ENCODE results near the gene PAFAH2. TPM values are rescaled to one million over a fixed set of nuclear protein-coding genes. Genes with fewer than 3 reads are reported as not detected.
A peak's percentile ranks its signal among the peaks of the same experiment; 100 is the strongest.
"Not testable (repeated sequence)": the region's sequence is repeated elsewhere in the genome, so short reads cannot be mapped to it uniquely, and the experiment has no call there.

PAFAH2 gene
- total and polyA plus RNA-seq, 5 donors = 2.0 to 5.6 (median 4.1) TPM

DNA sequence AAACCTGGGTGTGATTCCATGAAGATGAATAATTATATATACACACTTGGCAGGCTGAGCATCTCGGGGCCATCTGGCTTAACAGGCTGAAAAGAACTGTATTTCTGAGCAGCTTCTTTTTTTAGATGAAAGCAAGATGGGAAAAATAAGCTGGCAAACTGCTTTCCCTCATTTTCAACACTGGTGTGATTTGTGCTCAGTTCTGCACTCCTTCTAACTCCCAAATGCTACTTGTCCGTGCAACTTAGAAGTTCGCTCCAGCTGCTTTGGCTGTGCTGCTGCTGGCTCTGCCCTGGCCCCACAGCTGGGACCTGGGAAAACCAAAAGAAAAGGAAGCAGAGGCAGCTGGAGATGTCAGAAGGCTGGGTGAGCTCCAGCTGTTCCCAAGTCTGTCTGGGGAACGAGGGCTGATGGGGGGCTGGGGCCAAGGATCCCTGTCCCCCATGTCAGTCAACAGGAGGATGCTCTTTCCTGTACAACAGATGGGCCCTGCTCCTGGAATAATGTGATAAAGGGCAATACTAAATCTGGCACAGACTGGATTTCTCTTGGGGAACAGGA lies 44.9 kb downstream of the PAFAH2 start:
- no peak for ATAC-seq
- intact Hi-C loops (cut with DNase I) = no loop called here
- no peaks in the 10 kb centered on the region for H3K4me1 ChIP-seq (ENCODE audit: control insufficient read depth, insufficient read depth, low read length)
- no peak overlapping the region for H3K4me3 ChIP-seq (ENCODE audit: low read length)
- DNase-seq = peak; percentile 23 to 77 (median 67)
- no peaks in the 10 kb centered on the region for H3K27me3 ChIP-seq (ENCODE audit: control insufficient read depth, insufficient read depth)
- WGBS = 49% methylated on average over 4 of the region's 4 CpGs
- H3K9me3 ChIP-seq (ENCODE audit: control insufficient read depth, low read length) = peaks cover 2% of the 10 kb centered on the region
- no peak overlapping the region for H3K27ac ChIP-seq (ENCODE audit: low read length)

DNA sequence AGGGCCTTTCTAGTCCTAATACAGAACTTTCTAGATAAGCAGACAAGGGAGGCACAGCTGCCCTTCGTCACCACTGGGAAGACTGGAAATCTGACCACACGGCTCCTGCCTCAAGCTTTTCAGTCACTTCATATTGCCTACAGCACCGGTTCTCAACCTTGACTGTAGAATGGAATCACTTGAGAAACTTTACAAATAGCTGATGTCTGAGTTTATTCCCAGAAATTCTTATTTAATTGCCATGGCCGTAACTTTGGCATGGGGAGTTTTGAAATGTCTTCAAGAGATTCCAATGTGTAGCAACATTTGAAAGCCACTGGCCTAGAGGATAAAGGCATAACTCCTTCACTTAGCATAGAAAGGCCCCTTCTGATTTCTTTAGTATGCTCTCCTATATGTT lies 49.2 kb downstream of the PAFAH2 start:
- Histone ChIP-seq H3K27ac (ENCODE audit: low read length) (no peak overlapping the region), H3K27me3 (ENCODE audit: control insufficient read depth, insufficient read depth) (no peaks in the 10 kb centered on the region), H3K9me3 (ENCODE audit: control insufficient read depth, low read length) (peaks cover 2% of the 10 kb centered on the region), H3K4me3 (ENCODE audit: low read length) (no peak overlapping the region), H3K4me1 (ENCODE audit: control insufficient read depth, insufficient read depth, low read length) (no peaks in the 10 kb centered on the region)
- 84% methylated on average over 4 of the region's 4 CpGs for WGBS
- ATAC-seq (no peak), DNase-seq (no peak)
- intact Hi-C loops (cut with DNase I) = no loop called here

DNA sequence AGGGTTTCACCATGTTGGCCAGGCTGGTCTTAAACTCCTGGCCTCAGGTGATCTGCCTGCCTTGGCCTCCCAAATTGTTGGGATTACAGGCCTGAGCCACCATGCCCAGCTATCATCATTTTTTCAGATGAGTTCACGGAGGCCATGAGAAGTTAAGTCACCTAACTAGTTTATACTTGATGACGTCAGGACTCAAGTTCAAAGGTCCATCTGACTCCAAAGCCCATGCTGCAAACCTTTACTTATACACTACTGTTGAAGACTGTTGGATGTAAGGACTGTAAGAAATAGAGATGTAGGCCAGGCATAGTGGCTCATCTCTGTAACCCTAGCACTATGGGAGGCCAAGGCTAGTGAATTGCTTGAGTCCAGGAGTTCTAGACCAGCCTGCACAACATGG lies 50.8 kb downstream of the PAFAH2 start:
- peaks cover 2% of the 10 kb centered on the region for H3K9me3 ChIP-seq (ENCODE audit: control insufficient read depth, low read length)
- H3K4me1 ChIP-seq (ENCODE audit: control insufficient read depth, insufficient read depth, low read length) = no peaks in the 10 kb centered on the region
- no peak overlapping the region for H3K27ac ChIP-seq (ENCODE audit: low read length)
- intact Hi-C loops (cut with DNase I) = no loop called here
- no peaks in the 10 kb centered on the region for H3K27me3 ChIP-seq (ENCODE audit: control insufficient read depth, insufficient read depth)
- DNase-seq (no peak), ATAC-seq (no peak)
- no peak overlapping the region for H3K4me3 ChIP-seq (ENCODE audit: low read length)
- 94% methylated on average over 2 of the region's 2 CpGs for WGBS

DNA sequence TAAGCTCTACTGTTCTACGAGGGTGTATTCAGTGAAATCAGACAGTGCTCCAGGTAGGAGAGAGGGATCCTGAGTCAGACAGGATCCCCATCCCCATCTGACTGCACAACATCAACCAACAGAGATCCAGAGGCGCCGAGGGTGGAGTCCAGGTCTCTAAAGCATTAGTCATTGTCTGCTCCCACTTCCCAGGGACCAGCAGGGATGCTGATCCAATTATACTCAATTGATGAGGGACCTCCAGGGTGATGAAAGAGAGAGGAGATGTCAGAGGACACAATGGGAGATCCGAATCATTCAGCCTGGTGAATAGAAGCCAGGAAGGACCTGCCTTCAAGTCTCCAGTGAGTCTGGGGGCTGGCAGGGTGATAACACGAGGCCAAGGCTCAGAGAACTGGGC lies 52.1 kb downstream of the PAFAH2 start:
- no peak overlapping the region for H3K4me3 ChIP-seq (ENCODE audit: low read length)
- WGBS = 86% methylated on average over 5 of the region's 5 CpGs
- no peak for ATAC-seq
- H3K4me1 ChIP-seq (ENCODE audit: control insufficient read depth, insufficient read depth, low read length) = no peaks in the 10 kb centered on the region
- H3K27ac ChIP-seq (ENCODE audit: low read length) = no peak overlapping the region
- no peaks in the 10 kb centered on the region for H3K27me3 ChIP-seq (ENCODE audit: control insufficient read depth, insufficient read depth)
- intact Hi-C loops (cut with DNase I) = no loop called here
- H3K9me3 ChIP-seq (ENCODE audit: control insufficient read depth, low read length) = peaks cover 2% of the 10 kb centered on the region
- DNase-seq = no peak

DNA sequence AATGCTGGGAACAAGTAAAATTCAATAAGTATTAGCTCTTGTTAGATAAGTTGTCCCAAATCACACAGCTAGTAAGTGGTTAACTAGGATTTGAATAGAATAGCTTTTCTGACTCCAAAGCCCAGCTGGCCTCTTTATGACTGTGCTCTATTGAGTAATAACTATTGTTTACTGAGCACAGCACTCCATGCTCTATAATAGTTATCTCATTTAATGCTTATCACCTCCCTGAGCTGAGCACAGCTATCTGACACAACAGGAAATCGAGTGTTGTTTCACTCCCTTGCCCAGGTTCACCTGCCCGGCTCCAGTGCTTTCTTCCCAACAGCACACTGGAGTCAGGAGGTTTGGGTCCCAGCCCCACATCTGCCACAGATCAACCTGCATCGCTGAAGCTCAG lies 52.9 kb downstream of the PAFAH2 start:
- no peak for ATAC-seq
- intact Hi-C loops (cut with DNase I) = no loop called here
- H3K9me3 ChIP-seq (ENCODE audit: control insufficient read depth, low read length) = peaks cover 2% of the 10 kb centered on the region

DNA sequence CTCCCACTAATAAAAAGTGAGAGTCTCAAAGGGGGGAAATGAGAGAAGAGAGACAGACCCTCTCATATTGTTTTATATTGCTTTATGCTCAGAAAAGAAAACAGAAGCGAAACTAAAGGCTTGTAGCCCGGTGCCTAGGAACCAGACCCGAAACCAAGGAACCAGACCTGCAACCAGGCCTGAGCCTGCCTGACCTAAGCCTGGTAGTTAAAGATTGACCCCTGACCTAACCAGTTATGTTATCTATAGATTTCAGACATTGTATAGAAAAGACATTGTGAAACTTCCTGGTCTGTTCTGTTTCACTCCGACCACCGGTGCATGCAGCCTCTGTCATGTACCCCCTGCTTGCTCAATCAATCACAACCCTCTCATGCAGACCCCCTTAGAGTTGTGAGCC lies 54.4 kb downstream of the PAFAH2 start:
- DNase-seq; H3K4me3 ChIP-seq (ENCODE audit: low read length); H3K27ac ChIP-seq (ENCODE audit: low read length); ATAC-seq; intact Hi-C loops (cut with DNase I); H3K9me3 ChIP-seq (ENCODE audit: control insufficient read depth, low read length); H3K4me1 ChIP-seq (ENCODE audit: control insufficient read depth, insufficient read depth, low read length); H3K27me3 ChIP-seq (ENCODE audit: control insufficient read depth, insufficient read depth): not testable (repeated sequence)
- WGBS = 71% methylated on average over 5 of the region's 5 CpGs

More for the DNA sequence above, 52.9 kb downstream of the PAFAH2 start:
- WGBS = 79% methylated on average over 3 of the region's 3 CpGs
- DNase-seq = no peak
- Histone ChIP-seq H3K27me3 (ENCODE audit: control insufficient read depth, insufficient read depth) (no peaks in the 10 kb centered on the region), H3K4me3 (ENCODE audit: low read length) (no peak overlapping the region), H3K27ac (ENCODE audit: low read length) (no peak overlapping the region), H3K4me1 (ENCODE audit: control insufficient read depth, insufficient read depth, low read length) (no peaks in the 10 kb centered on the region)

DNA sequence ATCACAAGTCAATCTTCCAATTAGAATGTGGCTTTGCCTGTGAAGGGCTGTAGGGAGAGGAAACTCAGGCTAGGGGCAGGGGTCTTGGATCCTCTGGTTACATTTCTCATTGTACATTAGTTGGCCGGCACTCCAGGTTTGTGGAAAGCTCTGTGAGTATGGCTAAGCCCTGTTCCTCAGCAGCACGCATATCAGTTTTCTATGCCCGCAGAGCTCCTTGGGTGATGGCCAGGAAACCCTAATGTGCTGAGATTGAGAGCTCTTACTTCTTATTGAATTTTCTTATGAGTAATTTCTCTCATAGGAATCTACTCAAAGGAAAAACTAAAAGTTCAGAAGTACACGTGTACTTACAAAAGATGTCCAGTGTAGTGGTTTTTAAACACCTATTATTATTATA lies 60.9 kb downstream of the PAFAH2 start:
- no peak for ATAC-seq
- WGBS = 72% methylated on average over 4 of the region's 4 CpGs
- Histone ChIP-seq H3K4me3 (ENCODE audit: low read length) (no peak overlapping the region), H3K9me3 (ENCODE audit: control insufficient read depth, low read length) (no peaks in the 10 kb centered on the region), H3K27ac (ENCODE audit: low read length) (no peak overlapping the region), H3K4me1 (ENCODE audit: control insufficient read depth, insufficient read depth, low read length) (peaks cover 3% of the 10 kb centered on the region), H3K27me3 (ENCODE audit: control insufficient read depth, insufficient read depth) (no peaks in the 10 kb centered on the region)
- intact Hi-C loops (cut with DNase I) = no loop called here
- no peak for DNase-seq

DNA sequence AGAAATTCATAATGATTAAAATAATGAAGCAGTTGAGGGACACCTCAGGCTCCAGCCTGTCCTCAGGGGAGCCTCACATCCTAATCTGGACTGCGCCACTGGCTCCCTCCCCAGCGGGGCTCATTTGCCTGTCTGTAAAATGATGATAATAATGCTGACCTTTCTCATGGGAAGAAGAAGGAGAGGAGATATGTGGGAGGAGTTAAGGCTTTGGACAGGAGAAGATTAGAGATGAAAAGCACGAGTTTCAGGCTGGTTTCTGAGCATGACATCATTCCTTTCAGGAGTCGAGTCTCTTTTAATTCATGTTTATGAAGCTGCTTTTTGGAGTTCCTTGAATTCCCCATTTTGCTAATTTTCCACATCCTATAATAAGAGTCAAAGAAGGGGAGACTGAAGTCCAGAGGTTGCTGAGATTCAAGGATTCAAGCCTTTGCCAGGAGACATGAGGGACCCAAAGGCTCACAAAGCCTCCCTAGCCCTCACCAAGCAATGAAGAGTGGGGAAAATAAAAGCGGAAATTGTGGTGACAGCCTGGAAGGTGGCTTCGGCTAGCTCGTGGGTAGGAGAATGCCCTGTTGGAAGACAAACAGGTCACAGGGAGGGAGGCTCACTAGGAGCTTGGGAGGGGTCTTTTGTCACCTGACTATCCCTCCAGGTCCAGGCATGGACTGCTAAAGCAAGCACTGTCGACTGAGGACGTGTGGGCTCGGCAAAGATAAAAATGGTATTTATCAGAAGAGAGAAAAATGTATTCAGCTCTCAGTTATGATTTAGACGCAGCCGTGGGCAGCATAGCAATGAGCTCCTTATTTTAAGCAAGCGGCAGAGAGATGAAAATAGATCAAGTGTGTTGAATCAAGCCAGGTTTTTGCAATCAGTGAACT lies 64.1 kb downstream of the PAFAH2 start:
- Histone ChIP-seq H3K4me3 (ENCODE audit: low read length) (peak overlapping the region; percentile 8), H3K27ac (ENCODE audit: low read length) (no peak overlapping the region), H3K9me3 (ENCODE audit: control insufficient read depth, low read length) (no peaks in the 10 kb centered on the region), H3K27me3 (ENCODE audit: control insufficient read depth, insufficient read depth) (no peaks in the 10 kb centered on the region), H3K4me1 (ENCODE audit: control insufficient read depth, insufficient read depth, low read length) (peaks cover 3% of the 10 kb centered on the region)
- peak in 1 of 2 donors; percentile 14 for ATAC-seq
- intact Hi-C loops (cut with DNase I) = no loop called here
- peak in 1 of 3 donors; percentile 40 for DNase-seq
- 32% methylated on average over 13 of the region's 13 CpGs for WGBS

DNA sequence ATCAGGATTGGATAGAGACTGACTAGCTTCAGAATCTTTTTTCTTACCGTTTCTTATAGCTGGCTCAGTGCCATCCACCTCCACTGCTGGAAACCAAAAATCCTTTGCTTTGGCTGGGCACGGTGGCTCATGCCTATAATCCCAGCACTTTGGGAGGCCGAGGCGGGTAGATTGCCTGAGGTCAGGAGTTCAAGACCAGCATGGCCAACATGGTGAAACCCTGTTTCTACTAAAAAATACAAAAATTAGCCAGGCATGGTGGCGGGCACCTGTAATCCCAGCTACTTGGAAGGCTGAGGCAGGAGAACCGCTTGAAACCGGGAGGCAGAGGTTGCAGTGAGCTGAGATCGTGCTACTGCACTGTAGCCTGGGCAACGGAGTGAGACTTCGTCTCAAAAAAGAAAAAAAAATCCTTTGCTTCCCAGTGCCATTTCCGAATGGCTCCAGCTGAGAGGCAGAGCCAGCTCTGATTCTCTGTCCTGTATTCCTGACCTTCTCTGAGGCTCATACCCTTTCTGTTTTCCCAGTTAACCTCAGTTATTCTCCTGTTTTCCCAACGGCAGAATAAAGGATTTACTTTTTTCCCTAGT lies 65.0 kb downstream of the PAFAH2 start:
- H3K4me3 ChIP-seq (ENCODE audit: low read length); H3K27me3 ChIP-seq (ENCODE audit: control insufficient read depth, insufficient read depth); ATAC-seq; H3K27ac ChIP-seq (ENCODE audit: low read length); DNase-seq; H3K9me3 ChIP-seq (ENCODE audit: control insufficient read depth, low read length); H3K4me1 ChIP-seq (ENCODE audit: control insufficient read depth, insufficient read depth, low read length); intact Hi-C loops (cut with DNase I): not testable (repeated sequence)
- WGBS = 60% methylated on average over 12 of the region's 12 CpGs

DNA sequence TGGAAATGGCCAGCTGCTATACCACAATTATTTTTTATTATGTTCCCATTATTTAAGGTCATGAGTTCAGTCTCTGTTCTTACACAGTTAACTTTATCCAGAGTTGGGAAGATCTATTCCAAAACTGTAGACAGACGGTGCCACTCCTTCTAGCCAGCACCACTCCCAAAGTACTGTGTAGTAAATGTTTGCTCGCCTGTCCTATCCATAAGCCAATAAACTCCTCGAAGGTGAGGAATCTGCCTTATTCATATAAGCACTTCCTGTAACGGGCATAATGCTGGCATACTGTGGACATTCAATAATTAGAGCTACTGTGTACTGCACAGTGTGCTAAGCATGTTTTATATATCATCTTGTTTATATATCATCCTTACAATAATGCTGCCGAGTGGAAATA lies 65.5 kb downstream of the PAFAH2 start:
- Histone ChIP-seq H3K4me1 (ENCODE audit: control insufficient read depth, insufficient read depth, low read length) (peaks cover 3% of the 10 kb centered on the region), H3K9me3 (ENCODE audit: control insufficient read depth, low read length) (no peaks in the 10 kb centered on the region), H3K27ac (ENCODE audit: low read length) (no peak overlapping the region), H3K27me3 (ENCODE audit: control insufficient read depth, insufficient read depth) (no peaks in the 10 kb centered on the region), H3K4me3 (ENCODE audit: low read length) (no peak overlapping the region)
- no peak for DNase-seq
- intact Hi-C loops (cut with DNase I) = no loop called here
- 81% methylated on average over 5 of the region's 5 CpGs for WGBS
- no peak for ATAC-seq

DNA sequence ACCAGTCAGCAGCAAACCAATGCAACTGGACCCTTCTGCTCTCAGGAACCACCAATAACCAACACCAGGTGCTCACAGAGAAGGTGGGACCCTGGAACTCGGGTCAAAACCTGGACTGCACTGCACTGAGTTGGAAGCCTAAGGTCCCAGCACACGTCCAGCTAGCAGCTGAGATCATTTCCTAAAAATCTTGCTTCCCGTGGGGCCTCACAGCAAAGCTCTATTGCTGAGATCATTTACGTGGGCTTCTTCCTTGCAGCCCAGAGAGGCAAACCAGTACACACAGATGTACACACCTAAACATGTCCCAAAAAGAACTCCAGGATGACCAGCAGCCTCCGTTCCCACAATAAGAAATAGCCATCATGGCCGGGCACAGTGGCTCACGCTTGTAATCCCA lies 68.8 kb downstream of the PAFAH2 start:
- intact Hi-C loops (cut with DNase I) = no loop called here
- Histone ChIP-seq H3K9me3 (ENCODE audit: control insufficient read depth, low read length) (no peaks in the 10 kb centered on the region), H3K4me1 (ENCODE audit: control insufficient read depth, insufficient read depth, low read length) (peaks cover 6% of the 10 kb centered on the region), H3K27ac (ENCODE audit: low read length) (no peak overlapping the region), H3K27me3 (ENCODE audit: control insufficient read depth, insufficient read depth) (no peaks in the 10 kb centered on the region), H3K4me3 (ENCODE audit: low read length) (no peak overlapping the region)
- DNase-seq = no peak
- ATAC-seq = no peak
- 72% methylated on average over 7 of the region's 7 CpGs for WGBS
